Neural progenitor cell (in vitro differentiated cells): ENCODE data around the gene MARCKSL1. TPM values are rescaled to one million over a fixed set of nuclear protein-coding genes. Genes with fewer than 3 reads are reported as not detected.
"Not testable (repeated sequence)": the region's sequence is repeated elsewhere in the genome, so short reads cannot be mapped to it uniquely, and the experiment has no call there.

Experiments used
- DNase-seq: peaks from one replicate; pipeline ENCODE4 v3.0.0-alpha.2; 2016; ENCODE audit warnings: low spot score
- H2AFZ ChIP-seq: fragments of 200-600 bp; sonication (generic); replicated peaks from 2 replicates; pipeline ENCODE4 v1.6.1; 2016; ENCODE audit warnings: antibody characterized with exemption
- H3F3A ChIP-seq: fragments of 200-600 bp; sonication (generic); 2 replicates; pipeline ENCODE4 v1.6.1; 2016; ENCODE audit warnings: antibody characterized with exemption, low read depth
- H3K27ac ChIP-seq: fragments of 200-600 bp; sonication (generic); 2 replicates; pipeline ENCODE4 v1.5.1; 2016; ENCODE audit warnings: mild to moderate bottlenecking
- H3K27me3 ChIP-seq: fragments of 200-600 bp; sonication (generic); 2 replicates; pipeline ENCODE4 v1.6.1; 2016; ENCODE audit warnings: mild to moderate bottlenecking, moderate library complexity
- H3K36me3 ChIP-seq: fragments of 200-600 bp; sonication (generic); 2 replicates; pipeline ENCODE4 v1.5.1; 2016
- H3K4me1 ChIP-seq: fragments of 200-600 bp; sonication (generic); 2 replicates; pipeline ENCODE4 v1.6.1; 2016; ENCODE audit warnings: mixed run types
- H3K4me2 ChIP-seq: fragments of 200-600 bp; sonication (generic); 2 replicates; pipeline ENCODE4 v1.6.1; 2016
- H3K4me3 ChIP-seq: fragments of 200-600 bp; sonication (generic); 2 replicates; pipeline ENCODE4 v1.5.1; 2016
- H3K79me2 ChIP-seq: fragments of 200-600 bp; sonication (generic); 2 replicates; pipeline ENCODE4 v1.6.1; 2016; ENCODE audit warnings: low read depth
- H3K9ac ChIP-seq: fragments of 200-600 bp; sonication (generic); 2 replicates; pipeline ENCODE4 v1.6.1; 2016
- H3K9me3 ChIP-seq: fragments of 200-600 bp; sonication (generic); 2 replicates; pipeline ENCODE4 v1.5.1; 2016; ENCODE audit warnings: low read depth
- H4K20me1 ChIP-seq: fragments of 200-600 bp; sonication (generic); 2 replicates; pipeline ENCODE4 v1.6.1; 2016; ENCODE audit warnings: low read depth
- H3K27ac Mint-ChIP-seq: 3 replicates; pipeline ENCODE4 v1.8.0; 2021; ENCODE audit warnings: mixed read lengths
- H3K27me3 Mint-ChIP-seq: 2 replicates; pipeline ENCODE4 v1.8.0; 2022; ENCODE audit warnings: low read depth, mild to moderate bottlenecking, inconsistent platforms, moderate library complexity, mixed read lengths; ENCODE audit not compliant: insufficient read depth
- H3K36me3 Mint-ChIP-seq: 3 replicates; pipeline ENCODE4 v1.8.0; 2021; ENCODE audit warnings: mixed read lengths
- H3K4me1 Mint-ChIP-seq: 3 replicates; pipeline ENCODE4 v1.8.0; 2021; ENCODE audit warnings: mixed read lengths
- H3K4me3 Mint-ChIP-seq: 3 replicates; pipeline ENCODE4 v1.8.0; 2021; ENCODE audit warnings: mild to moderate bottlenecking, moderate library complexity, mixed read lengths
- H3K9me3 Mint-ChIP-seq: 3 replicates; pipeline ENCODE4 v1.8.0; 2020; ENCODE audit warnings: mixed read lengths
- CTCF ChIP-seq: fragments of 200-600 bp; sonication (generic); IDR thresholded peaks from 2 replicates; pipeline ENCODE4 v1.5.1; 2017; ENCODE audit warnings: antibody characterized with exemption, mild to moderate bottlenecking
- EZH2 ChIP-seq: fragments of 200-600 bp; sonication (generic); IDR thresholded peaks from 2 replicates; pipeline ENCODE4 v1.6.1; 2017; ENCODE audit warnings: antibody characterized with exemption, mild to moderate bottlenecking, moderate library complexity
- EZH2phosphoT487 ChIP-seq: fragments of 200-600 bp; sonication (generic); IDR thresholded peaks from 2 replicates; pipeline ENCODE4 v1.6.1; 2017; ENCODE audit warnings: antibody characterized with exemption
- small RNA-seq: library from RNA; depleted of rRNA; stranded (forward); fragments of <200 nt; gene quantifications from one replicate; pipeline ENCODE3, GENCODE V24; 2015
- total RNA-seq: library from RNA; depleted of rRNA; stranded (reverse); fragments of >200 nt; gene quantifications from 2 replicates; pipeline ENCODE4 v1.2.3, GENCODE V29; 2015; ENCODE audit warnings: low replicate concordance

Gene MARCKSL1
- total RNA-seq, 1 donor from 2014 or later: 258 TPM

GRCh38 chr1:32286763-32287162 is 49.3 kb downstream of the MARCKSL1 start:
- DNase-seq: no peak
- H3K4me2 ChIP-seq: no peak overlapping the region
- H3K27me3 ChIP-seq: no peaks in the 10 kb centered on the region
- peaks cover 19% of the 10 kb centered on the region for H3F3A ChIP-seq
- H3K9ac ChIP-seq: no peak overlapping the region
- no peak overlapping the region for H3K4me3 ChIP-seq
- Mint-ChIP-seq H3K4me3 (no peak overlapping the region), H3K27ac (no peak overlapping the region), H3K9me3 (no peaks in the 10 kb centered on the region), H3K27me3 (peaks cover 10% of the 10 kb centered on the region), H3K36me3 (no peaks in the 10 kb centered on the region), H3K4me1 (peaks cover 4% of the 10 kb centered on the region)
- no peaks in the 10 kb centered on the region for H3K4me1 ChIP-seq
- no peak for TF ChIP-seq EZH2
- TF ChIP-seq EZH2phosphoT487: no peak
- no peak for TF ChIP-seq CTCF
- no peak overlapping the region for H3K27ac ChIP-seq
- no peaks in the 10 kb centered on the region for H3K9me3 ChIP-seq
- no peaks in the 10 kb centered on the region for H3K79me2 ChIP-seq
- H4K20me1 ChIP-seq: no peaks in the 10 kb centered on the region
- H3K36me3 ChIP-seq: no peaks in the 10 kb centered on the region
- H2AFZ ChIP-seq: no peak overlapping the region

- TF ChIP-seq EZH2phosphoT487: no peak
- H3K27ac ChIP-seq: no peak overlapping the region
- no peaks in the 10 kb centered on the region for H4K20me1 ChIP-seq
- H3K36me3 Mint-ChIP-seq: no peaks in the 10 kb centered on the region
- H3K4me2 ChIP-seq: no peak overlapping the region
- H3K27me3 ChIP-seq: no peaks in the 10 kb centered on the region
- DNase-seq: no peak
- peaks cover 7% of the 10 kb centered on the region for H3K27me3 Mint-ChIP-seq
- no peak overlapping the region for H2AFZ ChIP-seq
- H3K27ac Mint-ChIP-seq: no peak overlapping the region
- no peak overlapping the region for H3K4me3 ChIP-seq
- peaks cover 8% of the 10 kb centered on the region for H3F3A ChIP-seq
- no peaks in the 10 kb centered on the region for H3K9me3 Mint-ChIP-seq
- H3K4me1 ChIP-seq: no peaks in the 10 kb centered on the region
- H3K79me2 ChIP-seq: no peaks in the 10 kb centered on the region
- no peak overlapping the region for H3K9ac ChIP-seq
- H3K9me3 ChIP-seq: no peaks in the 10 kb centered on the region
- H3K36me3 ChIP-seq: no peaks in the 10 kb centered on the region
- no peaks in the 10 kb centered on the region for H3K4me1 Mint-ChIP-seq
- no peak overlapping the region for H3K4me3 Mint-ChIP-seq
Observed at GRCh38 chr1:32285658-32286057, 50.4 kb downstream of the MARCKSL1 start.

- not testable (repeated sequence) for H3K9me3 Mint-ChIP-seq, H3K27ac ChIP-seq, H3K4me1 Mint-ChIP-seq, H3K4me3 Mint-ChIP-seq, H4K20me1 ChIP-seq, H3K4me2 ChIP-seq, H2AFZ ChIP-seq, H3K79me2 ChIP-seq, H3K27ac Mint-ChIP-seq, H3K27me3 ChIP-seq, H3F3A ChIP-seq, H3K4me1 ChIP-seq, DNase-seq, H3K9ac ChIP-seq, H3K9me3 ChIP-seq, H3K27me3 Mint-ChIP-seq, H3K4me3 ChIP-seq, H3K36me3 ChIP-seq, H3K36me3 Mint-ChIP-seq
Observed at GRCh38 chr1:32284777-32285176, 51.3 kb downstream of the MARCKSL1 start.

Small RNAs within 50 kb of the gene (small RNA-seq; reads per million reads assigned to genes)
- gene RF00019: not detected

Other genes with a start within 250 kb of the MARCKSL1 start
- gene KPNA6, start 228.2 kb downstream of the MARCKSL1 start, total RNA-seq: 58.5 and 69.3 TPM in 2 replicates
- 37.2 and 51.0 TPM in 2 replicates for gene TXLNA, start 156.6 kb downstream of the MARCKSL1 start, total RNA-seq
- gene CCDC28B, start 135.6 kb downstream of the MARCKSL1 start, total RNA-seq: 6.5 and 16.4 TPM in 2 replicates
- 5.6 and 5.8 TPM in 2 replicates for gene IQCC, start 130.6 kb downstream of the MARCKSL1 start, total RNA-seq
- not detected in 2 replicates for gene DCDC2B, start 127.1 kb downstream of the MARCKSL1 start, total RNA-seq
- 6.0 and 13.7 TPM in 2 replicates for gene TMEM234, start 113.9 kb downstream of the MARCKSL1 start, total RNA-seq
- gene EIF3I, start 113.8 kb downstream of the MARCKSL1 start, total RNA-seq: 204 and 220 TPM in 2 replicates
- gene FAM167B, start 89.0 kb downstream of the MARCKSL1 start, total RNA-seq: 0.17 and 5.3 TPM in 2 replicates
- 0.32 and 0.77 TPM in 2 replicates for gene LCK, start 85.0 kb downstream of the MARCKSL1 start, total RNA-seq
- 129 and 145 TPM in 2 replicates for gene HDAC1, start 44.1 kb downstream of the MARCKSL1 start, total RNA-seq
- 3.8 and 7.6 TPM in 2 replicates for gene FAM229A, start 26.3 kb upstream of the MARCKSL1 start, total RNA-seq
- not detected in 2 replicates for gene TSSK3, start 26.3 kb upstream of the MARCKSL1 start, total RNA-seq
- 47.5 and 67.4 TPM in 2 replicates for gene BSDC1, start 58.2 kb upstream of the MARCKSL1 start, total RNA-seq
- gene ZBTB8B, start 128.8 kb upstream of the MARCKSL1 start, total RNA-seq: 4.2 and 5.6 TPM in 2 replicates
- gene ZBTB8A, start 203.2 kb upstream of the MARCKSL1 start, total RNA-seq: 10.4 and 15.9 TPM in 2 replicates